GM19468 (cell line): ENCODE measurements around the gene OTULIN.

ENCODE experiments used
- ATAC-seq: cut with Tn5 transposase; IDR thresholded peaks from one replicate; pipeline ENCODE4 v1.9.1; 2021; ENCODE audit warnings: mild to moderate bottlenecking, moderate library complexity, moderate number of reproducible peaks; ENCODE audit not compliant: unreplicated experiment; ENCODE audit errors: extremely low read depth

The OTULIN gene

GRCh38 chr5:14664270-14665100 lies at the start of gene OTULIN:
Gene OTULIN (plus strand): TSS chr5:14664718. CDS start chr5:14664826, 108 bp downstream.
- peak; percentile 58 for ATAC-seq

DNA sequence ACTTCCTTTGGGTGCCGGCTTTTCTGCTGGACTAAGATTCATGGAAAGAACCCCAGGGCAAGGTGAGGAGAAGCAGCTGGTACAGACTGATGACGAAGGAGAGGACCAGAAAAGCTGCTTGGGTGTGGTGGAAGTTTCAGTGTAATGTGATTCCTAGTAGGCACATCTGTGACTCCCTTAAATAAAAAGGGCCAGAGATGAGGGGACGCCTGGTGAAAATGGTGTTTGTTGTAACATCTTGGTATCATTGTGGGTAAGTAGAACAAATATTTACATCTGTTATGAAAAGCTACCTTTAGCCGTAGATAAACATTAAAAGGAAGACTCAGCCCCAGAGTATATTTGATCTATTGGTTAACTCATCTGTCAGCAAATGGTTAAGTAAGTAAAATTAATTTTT lies 49.2 kb upstream of the OTULIN start:
- no peak for ATAC-seq

DNA sequence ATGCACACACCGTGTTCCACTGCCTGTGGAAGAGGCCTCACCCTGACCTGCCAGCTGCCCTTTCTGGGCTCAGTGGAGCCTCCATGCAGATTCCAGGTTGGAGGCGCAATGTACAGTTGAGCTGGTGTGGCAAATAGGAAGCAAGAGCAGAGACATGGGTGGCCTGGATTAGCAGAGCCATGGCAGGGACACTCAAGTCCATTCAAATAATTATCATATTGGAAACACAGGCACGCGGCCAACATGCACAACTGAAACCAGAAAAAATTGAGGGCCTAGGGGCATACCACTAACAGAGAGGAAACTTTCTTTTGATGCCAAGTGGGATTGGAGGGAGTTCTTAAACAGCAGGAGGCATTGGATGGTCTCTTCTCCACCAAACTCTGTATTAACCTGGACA lies 47.1 kb upstream of the OTULIN start:
- ATAC-seq: no peak

GRCh38 chr5:14627270-14627669 lies 37.2 kb upstream of the OTULIN start:
- no peak for ATAC-seq

- ATAC-seq: no peak
Measured at GRCh38 chr5:14628346-14628745, 36.2 kb upstream of the OTULIN start.

- no peak for ATAC-seq
Measured at GRCh38 chr5:14630671-14631070, 33.8 kb upstream of the OTULIN start.

GRCh38 chr5:14635656-14636055 lies 28.9 kb upstream of the OTULIN start:
- no peak for ATAC-seq

DNA sequence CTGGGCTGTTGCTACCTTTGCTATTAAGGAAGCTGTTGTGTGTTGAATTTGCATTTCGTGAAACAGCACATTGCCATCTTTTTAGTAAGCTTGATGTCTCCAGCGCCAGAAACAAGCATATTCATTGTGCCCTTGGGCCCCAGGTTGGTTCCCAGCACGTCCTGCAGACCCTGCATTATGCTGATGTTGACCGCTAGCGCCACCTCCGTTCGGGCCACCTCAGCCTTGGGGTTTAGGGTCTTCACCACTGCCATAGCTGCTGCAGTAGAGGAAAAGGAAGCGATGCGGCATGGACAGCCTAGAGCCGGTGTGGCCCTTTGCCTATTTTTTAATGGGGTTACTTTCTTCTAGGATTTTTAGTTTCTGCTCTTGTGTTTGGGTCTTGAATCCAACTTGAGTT lies 23.8 kb upstream of the OTULIN start:
- no peak for ATAC-seq

GRCh38 chr5:14644623-14645237 lies 19.8 kb upstream of the OTULIN start:
- ATAC-seq: no peak

DNA sequence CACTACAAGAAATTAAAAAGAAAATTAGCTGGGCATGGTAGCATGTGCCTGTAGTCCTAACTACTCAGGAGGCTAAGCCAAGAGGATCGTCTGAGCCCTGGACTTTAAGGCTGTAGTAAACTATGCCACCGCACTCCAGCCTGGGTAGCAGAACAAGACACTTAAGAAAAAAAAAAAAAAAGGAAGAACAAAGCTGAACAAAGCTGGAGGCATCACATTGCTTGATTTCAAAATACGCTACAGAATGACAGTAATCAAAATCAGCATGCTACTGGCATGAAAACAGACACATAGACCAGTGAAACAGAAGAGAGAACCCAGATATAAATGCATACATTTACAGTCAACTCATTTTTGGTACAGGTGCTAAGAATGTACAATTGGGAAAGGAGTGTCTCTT lies 14.5 kb upstream of the OTULIN start:
- ATAC-seq: no peak

- ATAC-seq: no peak
Measured at GRCh38 chr5:14655146-14655741, 9.3 kb upstream of the OTULIN start.

DNA sequence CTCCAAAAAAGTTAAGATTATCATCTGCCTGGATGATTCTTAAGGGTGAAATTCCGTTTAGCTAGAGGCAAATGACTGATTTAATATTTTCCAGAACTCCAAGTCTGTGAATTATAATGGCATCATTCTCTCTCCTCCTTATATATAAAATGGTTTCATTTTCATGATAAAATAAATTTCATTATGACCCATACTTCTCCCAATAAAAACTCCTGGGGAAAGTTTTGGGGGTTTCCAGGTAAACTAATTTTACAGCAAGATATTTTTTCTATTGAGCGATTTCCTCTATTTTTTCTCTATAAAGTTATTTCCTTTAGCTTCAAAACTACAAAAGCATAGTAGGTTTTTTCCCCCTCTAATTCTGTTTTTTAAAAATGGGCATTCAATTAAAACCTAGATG lies 7.6 kb upstream of the OTULIN start:
- ATAC-seq: no peak

GRCh38 chr5:14659821-14660607 lies 4.5 kb upstream of the OTULIN start:
- ATAC-seq: no peak

- no peak for ATAC-seq
Measured at GRCh38 chr5:14660833-14661232, 3.7 kb upstream of the OTULIN start.

DNA sequence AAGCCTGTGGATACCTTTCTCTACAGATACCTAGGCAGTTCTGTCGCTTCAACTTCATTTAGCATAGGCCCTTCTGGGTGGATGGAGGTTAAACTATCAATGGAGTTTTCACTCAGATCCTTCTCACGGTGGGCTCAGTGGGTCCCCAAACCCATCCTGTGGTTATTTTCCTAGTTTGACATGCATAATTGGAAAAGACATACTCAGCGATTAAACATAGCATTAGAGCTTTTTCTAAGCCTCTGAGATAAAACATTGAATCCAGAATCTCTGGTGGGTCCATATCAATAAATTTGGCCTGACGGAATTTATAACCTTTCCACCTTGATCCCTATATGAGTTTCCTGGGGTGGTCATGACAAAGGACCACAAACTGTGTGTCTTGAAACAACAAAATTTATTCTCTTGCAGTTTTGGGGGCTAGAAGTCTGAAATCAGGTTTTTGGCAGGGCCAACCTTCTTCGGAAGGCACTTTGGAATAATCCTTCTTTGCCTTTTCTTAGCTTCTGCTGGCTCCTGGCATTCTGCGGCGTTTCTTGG lies 1.7 kb upstream of the OTULIN start:
- no peak for ATAC-seq

DNA sequence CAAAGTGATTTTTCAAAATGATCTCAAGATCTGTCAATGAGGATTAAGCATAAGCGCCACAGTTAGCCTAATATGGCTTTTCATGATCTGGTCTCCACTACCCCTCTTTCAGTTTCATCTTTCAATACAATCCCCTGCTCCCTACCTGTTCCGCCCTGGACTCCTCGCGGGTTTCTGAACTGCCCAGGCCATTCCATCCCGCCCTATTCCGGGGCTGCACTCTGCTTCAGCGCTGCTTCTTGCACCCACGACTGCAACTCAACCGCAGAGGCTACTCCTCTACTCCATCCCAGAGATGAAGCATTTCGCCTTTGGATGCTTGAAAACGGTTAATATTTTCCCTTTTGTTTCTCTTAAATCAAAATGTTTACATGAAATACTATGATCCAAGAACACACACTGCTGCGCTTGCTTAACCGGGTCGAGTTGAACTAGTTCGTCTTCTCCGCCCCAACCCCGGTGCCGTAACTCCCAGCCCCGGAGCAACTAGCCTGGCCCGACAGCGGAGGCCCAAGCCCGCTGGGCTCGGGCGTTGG lies 716 bp upstream of the OTULIN start:
- no peak for ATAC-seq

GRCh38 chr5:14665101-14665822 lies 744 bp downstream of the OTULIN start:
- ATAC-seq: no peak

- ATAC-seq: peak; percentile 43
Measured at GRCh38 chr5:14665949-14666348, 1.4 kb downstream of the OTULIN start.

GRCh38 chr5:14666357-14666756 lies 1.8 kb downstream of the OTULIN start:
- no peak for ATAC-seq
